Smooth muscle cell (in vitro differentiated cells): ENCODE data around the gene AFAP1L1. TPM values are rescaled to one million over a fixed set of nuclear protein-coding genes. Genes with fewer than 3 reads are reported as not detected.

Source experiments
- DNase-seq: peaks from one replicate; lab custom pipeline; 2025; ENCODE audit not compliant: unreplicated experiment; lab: John Stamatoyannopoulos, UW
- H2AFZ ChIP-seq: fragments of 200-600 bp; sonication (generic); 2 replicates; pipeline ENCODE4 v1.6.0; 2016; ENCODE audit warnings: antibody characterized with exemption, low read depth, mild to moderate bottlenecking
- H3F3A ChIP-seq: fragments of 200-600 bp; sonication (generic); 2 replicates; pipeline ENCODE4 v1.6.0; 2017; ENCODE audit warnings: antibody characterized with exemption, low read depth
- H3K27ac ChIP-seq: fragments of 200-600 bp; sonication (generic); 2 replicates; pipeline ENCODE4 v1.5.1; 2016; ENCODE audit warnings: low read depth, mild to moderate bottlenecking
- H3K27me3 ChIP-seq: fragments of 200-600 bp; sonication (generic); 2 replicates; pipeline ENCODE4 v1.6.1; 2016; ENCODE audit warnings: low read depth, mild to moderate bottlenecking
- H3K36me3 ChIP-seq: fragments of 200-600 bp; sonication (generic); 2 replicates; pipeline ENCODE4 v1.5.1; 2016; ENCODE audit warnings: low read depth
- H3K4me1 ChIP-seq: fragments of 200-600 bp; sonication (generic); 2 replicates; pipeline ENCODE4 v1.5.1; 2016; ENCODE audit warnings: low read depth
- H3K4me2 ChIP-seq: fragments of 200-600 bp; sonication (generic); 2 replicates; pipeline ENCODE4 v1.6.0; 2016; ENCODE audit warnings: mild to moderate bottlenecking
- H3K4me3 ChIP-seq: fragments of 200-600 bp; sonication (generic); 2 replicates; pipeline ENCODE4 v1.5.1; 2016; ENCODE audit warnings: mild to moderate bottlenecking
- H3K79me2 ChIP-seq: fragments of 200-600 bp; sonication (generic); 2 replicates; pipeline ENCODE4 v1.6.0; 2016; ENCODE audit warnings: low read depth, mild to moderate bottlenecking
- H3K9ac ChIP-seq: fragments of 200-600 bp; sonication (generic); 2 replicates; pipeline ENCODE4 v1.6.0; 2016; ENCODE audit warnings: low read depth
- H3K9me3 ChIP-seq: fragments of 200-600 bp; sonication (generic); replicated peaks from 2 replicates; pipeline ENCODE4 v1.5.1; 2016; ENCODE audit warnings: low read depth
- H4K20me1 ChIP-seq: fragments of 200-600 bp; sonication (generic); 2 replicates; pipeline ENCODE4 v1.6.0; 2016; ENCODE audit warnings: low read depth
- CTCF ChIP-seq: fragments of 200-600 bp; sonication (generic); IDR thresholded peaks from 2 replicates; pipeline ENCODE4 v1.5.1; 2017; ENCODE audit warnings: borderline replicate concordance, mild to moderate bottlenecking, antibody characterized with exemption; ENCODE audit not compliant: insufficient read depth, poor library complexity, severe bottlenecking
- WGBS: methylation state at CpG from one replicate; pipeline ENCODE4 v1.1.7; 2016; ENCODE audit warnings: low lambda C conversion rate; 5-methylcytosine and 5-hydroxymethylcytosine counted together
- polyA plus RNA-seq: library from polyadenylated mRNA; unstranded; fragments of >200 nt; fragmentation: Nextera tagmentation; extraction: Ambion mirVana; gene quantifications from 2 replicates; pipeline ENCODE4 v1.2.1, GENCODE V29; 2016
- total RNA-seq: library from RNA; depleted of rRNA; stranded (reverse); fragments of >200 nt; gene quantifications from 2 replicates; pipeline ENCODE4 v1.2.3, GENCODE V29; 2014

Gene AFAP1L1
- total and polyA plus RNA-seq, 2 experiments from 2014 or later = 0.59 to 2.3 TPM

DNA sequence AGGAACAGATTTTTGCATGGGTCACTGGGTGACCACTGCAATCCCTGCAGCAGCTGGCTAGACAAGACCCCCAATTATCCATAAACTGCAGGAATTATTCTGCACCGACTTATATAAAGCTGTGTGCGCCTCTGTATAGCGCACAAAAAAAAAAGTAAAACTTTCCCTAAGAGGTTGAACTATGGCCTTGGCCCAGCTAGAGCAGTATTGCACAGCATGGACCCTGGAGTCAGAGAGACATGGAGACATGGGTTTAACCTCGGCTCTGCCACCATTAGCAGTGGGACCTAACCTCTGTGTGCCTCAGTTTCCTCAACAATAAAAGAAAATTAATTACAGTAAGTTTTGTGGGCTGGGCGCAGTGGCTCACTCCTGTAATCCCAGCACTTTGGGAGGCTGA lies 56.5 kb downstream of the AFAP1L1 start:
- Histone ChIP-seq H3K4me1 (no peaks in the 10 kb centered on the region), H3K27me3 (no peaks in the 10 kb centered on the region), H3F3A (no peaks in the 10 kb centered on the region), H3K9ac (no peak overlapping the region), H3K36me3 (no peaks in the 10 kb centered on the region), H3K9me3 (no peaks in the 10 kb centered on the region), H3K4me3 (no peak overlapping the region), H3K4me2 (no peak overlapping the region), H3K79me2 (no peaks in the 10 kb centered on the region), H2AFZ (no peak overlapping the region), H3K27ac (no peak overlapping the region), H4K20me1 (no peaks in the 10 kb centered on the region)
- WGBS = 90% methylated on average over 5 of the region's 5 CpGs
- no peak for DNase-seq
- no peak for TF ChIP-seq CTCF

DNA sequence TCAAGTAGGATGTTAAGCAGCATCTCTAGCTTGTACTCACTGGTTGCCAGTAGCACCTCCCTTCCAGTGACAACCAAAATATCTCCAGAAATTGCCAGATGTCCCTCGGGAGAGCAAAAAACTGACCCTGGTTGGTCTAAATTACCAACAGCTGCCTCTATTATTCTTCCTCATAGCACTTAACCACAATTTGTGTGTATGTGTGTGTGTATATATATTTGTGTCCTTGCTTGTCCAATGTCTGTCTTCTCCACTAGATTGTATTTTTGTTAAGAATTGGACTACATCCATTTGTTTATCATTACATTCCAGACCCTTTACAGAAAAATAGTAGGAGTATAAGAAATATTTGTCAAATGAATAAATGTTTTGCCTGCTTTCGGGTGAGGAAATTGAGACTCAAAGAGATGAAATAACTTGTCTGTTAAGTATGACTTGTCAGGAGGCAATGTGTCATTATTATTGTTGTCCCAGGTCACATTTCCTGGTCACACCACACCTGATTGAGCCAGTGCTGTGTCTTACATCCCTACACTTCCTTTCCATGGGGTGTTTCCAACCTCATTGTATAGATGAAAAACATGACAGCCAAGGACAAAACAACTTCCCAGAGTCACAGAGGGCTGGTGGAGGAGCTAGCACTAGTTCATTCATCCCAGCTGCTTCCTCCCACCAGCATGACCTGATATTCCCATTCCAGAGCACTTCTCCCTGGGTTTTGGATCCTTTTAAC lies 62.2 kb downstream of the AFAP1L1 start:
- H3K9me3 ChIP-seq = no peaks in the 10 kb centered on the region
- no peak overlapping the region for H3K4me3 ChIP-seq
- H3K4me2 ChIP-seq = no peak overlapping the region
- H3K36me3 ChIP-seq = no peaks in the 10 kb centered on the region
- H3K27me3 ChIP-seq = peaks cover 26% of the 10 kb centered on the region
- WGBS = 81% methylated on average over 2 of the region's 2 CpGs
- no peak overlapping the region for H2AFZ ChIP-seq
- no peaks in the 10 kb centered on the region for H3F3A ChIP-seq
- DNase-seq = no peak
- H3K9ac ChIP-seq = no peak overlapping the region
- no peak for TF ChIP-seq CTCF
- no peaks in the 10 kb centered on the region for H3K79me2 ChIP-seq
- no peaks in the 10 kb centered on the region for H3K4me1 ChIP-seq
- no peaks in the 10 kb centered on the region for H4K20me1 ChIP-seq
- peak overlapping the region; percentile 13 for H3K27ac ChIP-seq

GRCh38 chr5:149337736-149338135 lies 66.1 kb downstream of the AFAP1L1 start:
- Histone ChIP-seq H3K79me2 (no peaks in the 10 kb centered on the region), H3K27me3 (peaks cover 31% of the 10 kb centered on the region), H4K20me1 (no peaks in the 10 kb centered on the region), H3F3A (no peaks in the 10 kb centered on the region), H3K9me3 (no peaks in the 10 kb centered on the region), H2AFZ (no peak overlapping the region), H3K9ac (no peak overlapping the region), H3K36me3 (no peaks in the 10 kb centered on the region), H3K27ac (no peak overlapping the region), H3K4me3 (no peak overlapping the region), H3K4me2 (no peak overlapping the region), H3K4me1 (no peaks in the 10 kb centered on the region)
- no peak for TF ChIP-seq CTCF
- DNase-seq = no peak
- WGBS = 97% methylated on average over 4 of the region's 4 CpGs

DNA sequence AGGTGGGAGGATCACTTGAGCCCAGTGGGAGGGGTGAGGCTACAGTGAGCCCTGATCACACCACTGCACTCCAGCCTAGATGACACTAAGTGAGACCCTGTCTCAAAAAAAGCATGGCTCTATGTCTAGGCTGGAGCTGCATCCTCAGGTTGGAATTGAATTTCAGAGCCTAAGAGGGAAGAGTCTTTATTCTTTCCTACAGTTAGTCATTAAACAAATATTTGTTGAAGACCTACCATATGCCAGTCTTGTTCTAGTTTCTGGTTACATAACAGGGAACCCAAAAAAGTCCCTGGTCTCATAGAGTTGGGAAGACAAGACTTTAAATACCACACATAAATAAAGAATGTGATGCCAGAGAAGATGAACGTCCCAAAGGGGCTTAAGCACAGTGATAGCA lies 66.7 kb downstream of the AFAP1L1 start:
- Histone ChIP-seq H4K20me1 (no peaks in the 10 kb centered on the region), H3K9me3 (no peaks in the 10 kb centered on the region), H3F3A (no peaks in the 10 kb centered on the region), H3K4me3 (no peak overlapping the region), H3K36me3 (no peaks in the 10 kb centered on the region), H3K27ac (no peak overlapping the region), H3K27me3 (peaks cover 31% of the 10 kb centered on the region), H3K4me1 (no peaks in the 10 kb centered on the region), H3K9ac (no peak overlapping the region), H3K79me2 (no peaks in the 10 kb centered on the region), H3K4me2 (no peak overlapping the region), H2AFZ (no peak overlapping the region)
- TF ChIP-seq CTCF = no peak
- DNase-seq = no peak
- 67% methylated on average over 1 of the region's 1 CpG for WGBS
